GM12878 (cell line): ENCODE measurements around the gene C10orf90. TPM values are rescaled to one million over a fixed set of nuclear protein-coding genes. Genes with fewer than 3 reads are reported as not detected.

Experiments
- ATAC-seq: fragments of 200-7000 bp; cut with Tn5 transposase; 3 replicates; pipeline ENCODE4 v1.9.1; 2020; ENCODE audit warnings: mild to moderate bottlenecking, moderate library complexity
- BruUV-seq: library from RNA; stranded (reverse); fragments of 400-500 nt; replicated peaks from 2 replicates; lab custom pipeline; 2021; lab: Mats Ljungman, UMichigan
- CTCF ChIA-PET: fragments of 300-600 bp; sonication (Branson Sonifier 250); formaldehyde crosslinking; extraction: SDS; loops from one replicate; lab custom pipeline; 2021; ENCODE audit warnings: inconsistent platforms; lab: Yijun Ruan, JAX
- POLR2A ChIA-PET: fragments of 350-600 bp; formaldehyde crosslinking; extraction: SDS; loops from one replicate; lab custom pipeline; 2021; ENCODE audit warnings: inconsistent platforms; lab: Charles Lee
- RAD21 ChIA-PET: fragments of 300-600 bp; sonication (Branson Sonifier 250); formaldehyde crosslinking; loops from one replicate; lab custom pipeline; 2023; ENCODE audit warnings: antibody characterized with exemption; ENCODE audit not compliant: unreplicated experiment; lab: Charles Lee
- SMC1A ChIA-PET: fragments of 300-600 bp; sonication (Branson Sonifier 250); formaldehyde crosslinking; loops from one replicate; lab custom pipeline; 2023; ENCODE audit not compliant: unreplicated experiment, uncharacterized antibody; lab: Charles Lee
- DNase-seq: peaks from one replicate; pipeline ENCODE4 v3.0.0-alpha.2; 2011; ENCODE audit warnings: low read depth, low spot score
- FAIRE-seq: peaks from 3 replicates; lab custom pipeline; 2011; peaks lifted over from hg19 to GRCh38; lab: Jason Lieb, UNC
- H2AFZ ChIP-seq: 2 replicates; pipeline ENCODE4 v1.6.0; 2011; ENCODE audit warnings: low read depth, low read length, control low read depth; ENCODE audit not compliant: control insufficient read depth
- H3K27ac ChIP-seq: 2 replicates; pipeline ENCODE4 v1.5.1; 2011; ENCODE audit warnings: control low read depth; ENCODE audit not compliant: control insufficient read depth, insufficient read depth
- H3K27me3 ChIP-seq, 2 experiments: replicated peaks in 1 of 2; 2 replicates each; pipeline versions ENCODE4 v1.6.0 to v1.6.1; 2011; ENCODE audit warnings: low read length in 1 of 2; ENCODE audit not compliant: control insufficient read depth in 2 of 2, insufficient read depth in 2 of 2
- H3K36me3 ChIP-seq, 2 experiments: 2 replicates each; pipeline ENCODE4 v1.5.1; 2011; ENCODE audit warnings: low read length in 1 of 2; ENCODE audit not compliant: control insufficient read depth in 2 of 2, insufficient read depth in 2 of 2
- H3K4me1 ChIP-seq: 2 replicates; pipeline ENCODE4 v1.6.1; 2011; ENCODE audit warnings: mild to moderate bottlenecking, low read length, moderate library complexity, mixed read lengths; ENCODE audit not compliant: control insufficient read depth, insufficient read depth
- H3K4me2 ChIP-seq: 2 replicates; pipeline ENCODE4 v1.6.0; 2011; ENCODE audit warnings: control low read depth; ENCODE audit not compliant: control insufficient read depth, insufficient read depth
- H3K4me3 ChIP-seq: fragments of 200-600 bp; sonication (generic); 2 replicates; pipeline ENCODE4 v1.5.1; 2016
- H3K79me2 ChIP-seq: 2 replicates; pipeline ENCODE4 v1.6.0; 2011; ENCODE audit warnings: low read length; ENCODE audit not compliant: control insufficient read depth, insufficient read depth
- H3K9ac ChIP-seq: 2 replicates; pipeline ENCODE4 v1.8.0; 2011; ENCODE audit warnings: low read length, control low read depth, mixed read lengths; ENCODE audit not compliant: control insufficient read depth, insufficient read depth
- H3K9me3 ChIP-seq: replicated peaks from 3 replicates; pipeline ENCODE4 v1.5.1; 2011; ENCODE audit warnings: mild to moderate bottlenecking, low read length; ENCODE audit not compliant: control insufficient read depth, insufficient read depth
- H4K20me1 ChIP-seq: 2 replicates; pipeline ENCODE4 v1.6.0; 2011; ENCODE audit not compliant: control insufficient read depth, insufficient read depth
- BCL11A ChIP-seq: IDR thresholded peaks from 2 replicates; pipeline ENCODE4 v1.6.1; 2011; ENCODE audit warnings: low read depth, low read length
- CBX5 ChIP-seq: sonication (generic); IDR thresholded peaks from 2 replicates; pipeline ENCODE4 v1.6.1; 2016; ENCODE audit warnings: low read depth, moderate library complexity, mild to moderate bottlenecking, inconsistent platforms
- EGR1 ChIP-seq, 2 experiments: IDR thresholded peaks; 1 replicate in 1 of 2; 2 replicates in 1 of 2; pipeline ENCODE4 v1.6.1; 2011 to 2012; ENCODE audit warnings: low read depth in 2 of 2, low read length in 2 of 2, borderline replicate concordance in 1 of 2, mild to moderate bottlenecking in 1 of 2, moderate library complexity in 1 of 2
- JUND ChIP-seq: IDR thresholded peaks from 2 replicates; pipeline ENCODE4 v1.6.1; 2012; ENCODE audit warnings: low read depth, mild to moderate bottlenecking, low read length, improper control_type of control experiment, moderate library complexity
- PAX5 ChIP-seq: IDR thresholded peaks from 2 replicates; pipeline ENCODE4 v1.6.1; 2011; ENCODE audit warnings: low read depth, low read length, borderline replicate concordance
- SIX5 ChIP-seq: IDR thresholded peaks from 2 replicates; pipeline ENCODE4 v1.6.1; 2011; ENCODE audit warnings: mild to moderate bottlenecking, low read depth, low read length, moderate library complexity; ENCODE audit not compliant: severe bottlenecking
- SMAD1 ChIP-seq: fragments of 450-650 bp; IDR thresholded peaks from 2 replicates; pipeline ENCODE4 v1.6.1; 2018; ENCODE audit warnings: mild to moderate bottlenecking, low read depth; ENCODE audit not compliant: partially characterized antibody
- SUZ12 ChIP-seq: fragments of 200-600 bp; sonication (generic); IDR thresholded peaks from one replicate; pipeline ENCODE4 v1.6.1; 2018; ENCODE audit warnings: antibody characterized with exemption, mild to moderate bottlenecking; ENCODE audit not compliant: unreplicated experiment
- YBX1 ChIP-seq: fragments of 450-650 bp; IDR thresholded peaks from 2 replicates; pipeline ENCODE4 v1.6.1; 2016; ENCODE audit warnings: antibody characterized with exemption
- WGBS: methylation state at CpG from one replicate; pipeline ENCODE4 v1.1.6; 2016; ENCODE audit warnings: low lambda C conversion rate; ENCODE audit not compliant: insufficient replicate concordance, insufficient coverage; ENCODE audit errors: missing lambda C conversion rate; 5-methylcytosine and 5-hydroxymethylcytosine counted together
- in situ Hi-C: fragments of 300-500 bp; cut with MboI; formaldehyde crosslinking; loops from 9 replicates; pipeline ENCODE4 v1.14.3; 2018; ENCODE audit warnings: mixed read lengths
- intact Hi-C: fragments of 100-400 bp; cut with micrococcal nuclease; formaldehyde crosslinking; loops from one replicate; pipeline ENCODE4 v1.14.2; 2022; ENCODE audit not compliant: unreplicated experiment
- polyA plus RNA-seq, 11 experiments: library from polyadenylated mRNA; depleted of rRNA in 4 of 11; unstranded in 6 of 11; stranded (reverse) in 5 of 11; fragments of >200 nt; fragmentation: Nextera tagmentation in 4 of 11; fragmentation: Illumina TruSeq in 1 of 11; extraction: Ambion mirVana in 4 of 11; extraction: Trizol in 1 of 11; gene quantifications; 1 replicate in 1 of 11; 2 replicates in 10 of 11; pipeline versions ENCODE4 v1.2.1 to v1.2.3, GENCODE V29; 2011 to 2016; ENCODE audit warnings: inconsistent platforms in 2 of 11, missing spikeins in 2 of 11, low read depth in 1 of 11
- total RNA-seq, 4 experiments: library from RNA; depleted of rRNA in 3 of 4; stranded (reverse); fragments of >200 nt in 3 of 4; fragmentation: Illumina TruSeq in 1 of 4; extraction: Trizol in 1 of 4; gene quantifications; 2 replicates each; pipeline versions ENCODE4 v1.2.1 to v1.2.3, GENCODE V29; 2013 to 2021
- TF ChIP-seq, protein P1 (sequence below): fragments of 450-650 bp; conservative IDR thresholded peaks from 2 replicates; pipeline ENCODE4 v1.6.1; 2017; ENCODE audit warnings: mild to moderate bottlenecking, moderate library complexity

The C10orf90 gene
- total and polyA plus RNA-seq, 10 of the 15 experiments (the other 5 are each of a cell fraction or from before 2014, with no cell fraction given) = 0.04 TPM; not detected in 9

- Histone ChIP-seq H4K20me1 (no peaks in the 10 kb centered on the region), H3K9me3 (no peaks in the 10 kb centered on the region), H3K9ac (no peak overlapping the region), H3K27ac (no peak overlapping the region), H3K27me3 (no peaks in the 10 kb centered on the region), H3K4me2 (no peak overlapping the region), H2AFZ (no peak overlapping the region), H3K36me3 (no peaks in the 10 kb centered on the region), H3K4me3 (no peak overlapping the region), H3K79me2 (no peaks in the 10 kb centered on the region), H3K4me1 (no peaks in the 10 kb centered on the region)
- BruUV-seq = no TSS peak
- in situ Hi-C loops = no loop called here
- ATAC-seq (no peak), DNase-seq (no peak), FAIRE-seq (no peak)
- intact Hi-C loops = no loop called here
- ChIA-PET CTCF (no interaction called here), SMC1A (no interaction called here), POLR2A (no interaction called here), RAD21 (no interaction called here)
- WGBS = 34% methylated on average over 3 of the region's 3 CpGs
- TF ChIP-seq PAX5 = no peak
- no peak for TF ChIP-seq SMAD1
- TF ChIP-seq BCL11A = no peak
- no peak for TF ChIP-seq SIX5
- TF ChIP-seq CBX5 = no peak
- TF ChIP-seq, protein P1, sequence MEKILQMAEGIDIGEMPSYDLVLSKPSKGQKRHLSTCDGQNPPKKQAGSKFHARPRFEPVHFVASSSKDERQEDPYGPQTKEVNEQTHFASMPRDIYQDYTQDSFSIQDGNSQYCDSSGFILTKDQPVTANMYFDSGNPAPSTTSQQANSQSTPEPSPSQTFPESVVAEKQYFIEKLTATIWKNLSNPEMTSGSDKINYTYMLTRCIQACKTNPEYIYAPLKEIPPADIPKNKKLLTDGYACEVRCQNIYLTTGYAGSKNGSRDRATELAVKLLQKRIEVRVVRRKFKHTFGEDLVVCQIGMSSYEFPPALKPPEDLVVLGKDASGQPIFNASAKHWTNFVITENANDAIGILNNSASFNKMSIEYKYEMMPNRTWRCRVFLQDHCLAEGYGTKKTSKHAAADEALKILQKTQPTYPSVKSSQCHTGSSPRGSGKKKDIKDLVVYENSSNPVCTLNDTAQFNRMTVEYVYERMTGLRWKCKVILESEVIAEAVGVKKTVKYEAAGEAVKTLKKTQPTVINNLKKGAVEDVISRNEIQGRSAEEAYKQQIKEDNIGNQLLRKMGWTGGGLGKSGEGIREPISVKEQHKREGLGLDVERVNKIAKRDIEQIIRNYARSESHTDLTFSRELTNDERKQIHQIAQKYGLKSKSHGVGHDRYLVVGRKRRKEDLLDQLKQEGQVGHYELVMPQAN = no peak
- TF ChIP-seq JUND = no peak
- TF ChIP-seq YBX1 = no peak
- no peak for TF ChIP-seq SUZ12
- TF ChIP-seq EGR1 (IDR thresholded peaks at IDR 0.05; ENCODE audit: borderline replicate concordance in 1 of 2, low read depth in 2 of 2, low read length in 2 of 2) = no peak
Measured at GRCh38 chr10:126651467-126651866, 19.0 kb downstream of the C10orf90 start.
